ENCODE measurements around the gene NT5C3B. TPM values are rescaled to one million over a fixed set of nuclear protein-coding genes. Genes with fewer than 3 reads are reported as not detected.

NT5C3B gene
- total and polyA plus RNA-seq, 12 donors: 14.5 to 48.5 (median 21.4) TPM

DNA sequence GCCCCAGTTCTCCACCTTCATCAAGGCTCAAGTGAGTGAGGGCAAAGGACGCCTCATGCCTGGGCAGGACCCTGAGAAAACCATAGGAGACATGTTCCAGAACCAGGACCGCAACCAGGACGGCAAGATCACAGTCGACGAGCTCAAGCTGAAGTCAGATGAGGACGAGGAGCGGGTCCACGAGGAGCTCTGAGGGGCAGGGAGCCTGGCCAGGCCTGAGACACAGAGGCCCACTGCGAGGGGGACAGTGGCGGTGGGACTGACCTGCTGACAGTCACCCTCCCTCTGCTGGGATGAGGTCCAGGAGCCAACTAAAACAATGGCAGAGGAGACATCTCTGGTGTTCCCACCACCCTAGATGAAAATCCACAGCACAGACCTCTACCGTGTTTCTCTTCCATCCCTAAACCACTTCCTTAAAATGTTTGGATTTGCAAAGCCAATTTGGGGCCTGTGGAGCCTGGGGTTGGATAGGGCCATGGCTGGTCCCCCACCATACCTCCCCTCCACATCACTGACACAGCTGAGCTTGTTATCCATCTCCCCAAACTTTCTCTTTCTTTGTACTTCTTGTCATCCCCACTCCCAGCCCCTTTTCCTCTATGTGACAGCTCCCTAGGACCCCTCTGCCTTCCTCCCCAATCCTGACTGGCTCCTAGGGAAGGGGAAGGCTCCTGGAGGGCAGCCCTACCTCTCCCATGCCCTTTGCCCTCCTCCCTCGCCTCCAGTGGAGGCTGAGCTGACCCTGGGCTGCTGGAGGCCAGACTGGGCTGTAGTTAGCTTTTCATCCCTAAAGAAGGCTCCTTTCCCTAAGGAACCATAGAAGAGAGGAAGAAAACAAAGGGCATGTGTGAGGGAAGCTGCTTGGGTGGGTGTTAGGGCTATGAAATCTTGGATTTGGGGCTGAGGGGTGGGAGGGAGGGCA is 13.6 kb downstream of the NT5C3B start:
- intact Hi-C loops (cut with DNase I): no loop called here
- H3K9me3 ChIP-seq: no peaks in the 10 kb centered on the region
- TF ChIP-seq, protein P1, sequence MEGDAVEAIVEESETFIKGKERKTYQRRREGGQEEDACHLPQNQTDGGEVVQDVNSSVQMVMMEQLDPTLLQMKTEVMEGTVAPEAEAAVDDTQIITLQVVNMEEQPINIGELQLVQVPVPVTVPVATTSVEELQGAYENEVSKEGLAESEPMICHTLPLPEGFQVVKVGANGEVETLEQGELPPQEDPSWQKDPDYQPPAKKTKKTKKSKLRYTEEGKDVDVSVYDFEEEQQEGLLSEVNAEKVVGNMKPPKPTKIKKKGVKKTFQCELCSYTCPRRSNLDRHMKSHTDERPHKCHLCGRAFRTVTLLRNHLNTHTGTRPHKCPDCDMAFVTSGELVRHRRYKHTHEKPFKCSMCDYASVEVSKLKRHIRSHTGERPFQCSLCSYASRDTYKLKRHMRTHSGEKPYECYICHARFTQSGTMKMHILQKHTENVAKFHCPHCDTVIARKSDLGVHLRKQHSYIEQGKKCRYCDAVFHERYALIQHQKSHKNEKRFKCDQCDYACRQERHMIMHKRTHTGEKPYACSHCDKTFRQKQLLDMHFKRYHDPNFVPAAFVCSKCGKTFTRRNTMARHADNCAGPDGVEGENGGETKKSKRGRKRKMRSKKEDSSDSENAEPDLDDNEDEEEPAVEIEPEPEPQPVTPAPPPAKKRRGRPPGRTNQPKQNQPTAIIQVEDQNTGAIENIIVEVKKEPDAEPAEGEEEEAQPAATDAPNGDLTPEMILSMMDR (IDR thresholded peaks at IDR 0.05): no peak
- WGBS, 2 donors: 79 to 83% methylated on average over 12 of the region's 12 CpGs
- no peak overlapping the region for H3K4me3 ChIP-seq
- no peak overlapping the region for H3K27ac ChIP-seq
- no peaks in the 10 kb centered on the region for H3K27me3 ChIP-seq
- DNase-seq (no peak), ATAC-seq (no peak)
- H3K36me3 ChIP-seq: peaks cover 0 to 43% (median 7%) of the 10 kb centered on the region in 9 donors
- no peaks in the 10 kb centered on the region for H3K4me1 ChIP-seq

DNA sequence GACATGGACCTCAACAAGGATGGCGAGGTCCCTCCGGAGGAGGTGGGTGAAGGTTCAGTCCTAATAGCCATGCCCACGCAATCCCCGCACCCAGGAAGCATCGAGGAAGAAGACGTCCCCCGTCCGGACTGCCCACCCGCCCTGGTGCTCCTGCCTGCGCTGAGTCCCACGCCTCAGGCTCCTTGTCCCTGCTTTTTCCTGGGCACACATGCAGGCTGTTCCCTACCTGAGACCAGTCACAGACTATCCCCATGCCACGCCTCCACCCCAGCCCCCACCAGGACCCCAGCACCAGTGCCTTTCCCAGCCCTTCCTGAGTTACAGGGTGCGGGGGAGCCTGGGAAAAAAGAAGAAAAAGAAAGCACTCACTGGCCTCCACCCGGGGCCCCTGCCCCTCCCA is 14.3 kb downstream of the NT5C3B start:
- WGBS, 2 donors: 87 to 90% methylated on average over 14 of the region's 14 CpGs
- DNase-seq: no peak
- H3K36me3 ChIP-seq: peaks cover 0 to 36% (median under 1%) of the 10 kb centered on the region in 9 donors
- no peak overlapping the region for H3K27ac ChIP-seq
- TF ChIP-seq, protein P1 (IDR thresholded peaks at IDR 0.05): no peak
- no peaks in the 10 kb centered on the region for H3K9me3 ChIP-seq
- H3K4me3 ChIP-seq: no peak overlapping the region
- intact Hi-C loops (cut with DNase I): no loop called here
- no peak for ATAC-seq
- no peaks in the 10 kb centered on the region for H3K4me1 ChIP-seq
- H3K27me3 ChIP-seq: no peaks in the 10 kb centered on the region

DNA sequence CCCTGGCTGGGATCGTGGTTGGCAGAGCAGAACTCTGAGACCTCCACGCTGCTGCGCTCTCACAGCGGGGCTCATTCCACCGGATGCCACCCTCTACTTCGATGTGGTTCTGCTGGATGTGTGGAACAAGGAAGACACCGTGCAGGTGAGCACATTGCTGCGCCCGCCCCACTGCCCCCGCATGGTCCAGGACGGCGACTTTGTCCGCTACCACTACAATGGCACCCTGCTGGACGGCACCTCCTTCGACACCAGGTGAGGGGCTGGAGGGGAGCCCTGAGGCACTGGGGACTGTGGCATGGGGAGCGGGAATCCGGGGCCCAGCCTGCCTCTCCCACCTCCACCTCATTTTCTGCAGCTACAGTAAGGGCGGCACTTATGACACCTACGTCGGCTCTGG is 18.0 kb downstream of the NT5C3B start:
- Histone ChIP-seq H3K4me3 (no peak overlapping the region), H3K27me3 (peaks cover 0 to 1% (median 0%) of the 10 kb centered on the region in 7 donors), H3K9me3 (no peaks in the 10 kb centered on the region), H3K4me1 (peaks cover 0 to 7% (median 2%) of the 10 kb centered on the region in 9 donors), H3K27ac (no peak overlapping the region), H3K36me3 (peaks cover 0 to 8% (median 0%) of the 10 kb centered on the region in 9 donors)
- intact Hi-C loops (cut with DNase I): no loop called here
- 97 to 98% methylated on average over 20 of the region's 20 CpGs for WGBS, 2 donors
- TF ChIP-seq, protein P1 (IDR thresholded peaks at IDR 0.05): no peak
- ATAC-seq: no peak
- DNase-seq: no peak

DNA sequence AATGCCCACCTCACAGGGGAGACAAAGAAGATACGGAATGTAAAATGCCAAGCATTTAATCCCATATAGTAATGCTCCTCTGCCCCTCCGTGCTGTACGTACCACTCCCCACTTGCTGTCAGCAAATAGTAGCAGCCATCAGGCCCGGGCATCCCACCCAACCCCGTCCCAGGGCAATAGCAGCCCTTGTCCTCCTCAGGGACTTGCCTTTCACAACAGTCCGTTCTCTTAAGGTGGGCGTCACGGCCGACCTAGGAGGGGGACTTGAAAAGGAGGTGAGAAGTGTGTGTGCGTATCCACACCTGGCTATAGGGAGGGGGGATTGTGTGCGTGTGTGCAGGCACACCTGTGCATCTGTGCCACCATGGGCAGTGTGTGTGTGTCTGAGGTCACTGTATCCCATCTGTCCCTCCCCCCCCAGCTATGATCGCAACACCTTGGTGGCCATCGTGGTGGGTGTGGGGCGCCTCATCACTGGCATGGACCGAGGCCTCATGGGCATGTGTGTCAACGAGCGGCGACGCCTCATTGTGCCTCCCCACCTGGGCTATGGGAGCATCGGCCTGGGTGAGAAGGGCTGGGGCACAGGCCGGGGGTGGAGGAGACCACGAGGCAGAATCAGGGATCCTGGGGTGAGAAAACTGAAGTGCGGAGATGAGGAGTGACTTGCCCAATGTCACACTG is 19.3 kb downstream of the NT5C3B start:
- H3K9me3 ChIP-seq: no peaks in the 10 kb centered on the region
- DNase-seq (no peak), ATAC-seq (no peak)
- TF ChIP-seq, protein P1 (IDR thresholded peaks at IDR 0.05): no peak
- no peak overlapping the region for H3K27ac ChIP-seq
- peaks cover 0 to 8% (median 0%) of the 10 kb centered on the region in 9 donors for H3K36me3 ChIP-seq
- no peak overlapping the region for H3K4me3 ChIP-seq
- peaks cover 0 to 15% (median 11%) of the 10 kb centered on the region in 9 donors for H3K4me1 ChIP-seq
- WGBS, 2 donors: 94 to 95% methylated on average over 23 of the region's 23 CpGs
- peaks cover 0 to 14% (median 0%) of the 10 kb centered on the region in 7 donors for H3K27me3 ChIP-seq
- intact Hi-C loops (cut with DNase I): no loop called here

All from heart right ventricle (tissue), 16 donors.